Gastroesophageal sphincter (tissue), 3 donors: ENCODE data around the gene ABL1.

ENCODE experiments used
- CTCF ChIP-seq, 4 experiments: fragments of 200-600 bp in 2 of 4; fragments of 450-650 bp in 2 of 4; sonication (generic) in 1 of 4; IDR thresholded peaks; one replicate each; pipeline ENCODE4 v1.5.1; 2017 to 2019; ENCODE audit warnings: antibody characterized with exemption in 4 of 4, mild to moderate bottlenecking in 2 of 4, moderate library complexity in 2 of 4
- EP300 ChIP-seq: sonication (generic); formaldehyde crosslinking; IDR thresholded peaks from one replicate; pipeline ENCODE4 v1.6.1; 2017; ENCODE audit warnings: antibody characterized with exemption, mild to moderate bottlenecking
- POLR2A ChIP-seq, 2 donors: fragments of 450-650 bp; IDR thresholded peaks; one replicate each; pipeline ENCODE4 v1.6.1; 2017; ENCODE audit warnings: antibody characterized with exemption in 2 of 2, mild to moderate bottlenecking in 2 of 2, moderate library complexity in 1 of 2
- POLR2AphosphoS5 ChIP-seq: sonication (generic); formaldehyde crosslinking; IDR thresholded peaks from one replicate; pipeline ENCODE4 v1.6.1; 2017; ENCODE audit warnings: antibody characterized with exemption

- TF ChIP-seq CTCF (IDR thresholded peaks at IDR 0.05) (no peak), POLR2A (IDR thresholded peaks at IDR 0.05) (no peak), EP300 (no peak), POLR2AphosphoS5 (no peak)
These were observed 39.7 kb downstream of the ABL1 start for GRCh38 chr9:130874783-130875182.
